SU-DHL-6 (cell line): ENCODE data around the gene POU5F1.

Experiments
- EZH2phosphoT487 ChIP-seq: fragments of 200-600 bp; sonication (generic), shearing (Covaris generic); conservative IDR thresholded peaks from 2 replicates; pipeline ENCODE4 v1.6.1; 2018; ENCODE audit warnings: mild to moderate bottlenecking, antibody characterized with exemption, low read length, moderate library complexity, mixed read lengths
- TF ChIP-seq, protein P1 (sequence below): fragments of 200-600 bp; sonication (generic); IDR thresholded peaks from one replicate; pipeline ENCODE4 v1.5.1; 2017; ENCODE audit warnings: antibody characterized with exemption, mild to moderate bottlenecking, low read length, moderate library complexity; ENCODE audit not compliant: insufficient read depth, poor library complexity, severe bottlenecking

DNA sequence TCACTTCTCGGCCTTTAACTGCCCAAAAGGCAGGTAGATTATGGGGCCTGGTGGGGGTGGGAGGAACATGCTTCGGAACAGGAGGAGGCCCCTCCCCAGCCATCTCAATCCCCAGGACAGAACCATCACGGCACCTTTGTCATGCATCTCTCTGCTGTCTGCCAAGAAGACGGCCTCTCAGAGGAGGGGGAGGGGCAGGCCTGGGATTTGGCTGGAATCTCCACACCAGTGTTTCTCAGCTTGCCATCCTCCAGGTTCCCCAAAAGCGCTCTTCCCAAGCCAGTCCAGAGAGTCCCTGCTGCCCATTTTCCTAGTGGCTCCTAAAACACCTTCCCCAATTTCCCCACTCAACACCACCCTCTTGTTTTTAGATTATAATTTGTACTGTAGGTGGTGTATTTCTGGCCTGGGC lies 2.5 kb upstream of the POU5F1 start:
- TF ChIP-seq, protein P1, sequence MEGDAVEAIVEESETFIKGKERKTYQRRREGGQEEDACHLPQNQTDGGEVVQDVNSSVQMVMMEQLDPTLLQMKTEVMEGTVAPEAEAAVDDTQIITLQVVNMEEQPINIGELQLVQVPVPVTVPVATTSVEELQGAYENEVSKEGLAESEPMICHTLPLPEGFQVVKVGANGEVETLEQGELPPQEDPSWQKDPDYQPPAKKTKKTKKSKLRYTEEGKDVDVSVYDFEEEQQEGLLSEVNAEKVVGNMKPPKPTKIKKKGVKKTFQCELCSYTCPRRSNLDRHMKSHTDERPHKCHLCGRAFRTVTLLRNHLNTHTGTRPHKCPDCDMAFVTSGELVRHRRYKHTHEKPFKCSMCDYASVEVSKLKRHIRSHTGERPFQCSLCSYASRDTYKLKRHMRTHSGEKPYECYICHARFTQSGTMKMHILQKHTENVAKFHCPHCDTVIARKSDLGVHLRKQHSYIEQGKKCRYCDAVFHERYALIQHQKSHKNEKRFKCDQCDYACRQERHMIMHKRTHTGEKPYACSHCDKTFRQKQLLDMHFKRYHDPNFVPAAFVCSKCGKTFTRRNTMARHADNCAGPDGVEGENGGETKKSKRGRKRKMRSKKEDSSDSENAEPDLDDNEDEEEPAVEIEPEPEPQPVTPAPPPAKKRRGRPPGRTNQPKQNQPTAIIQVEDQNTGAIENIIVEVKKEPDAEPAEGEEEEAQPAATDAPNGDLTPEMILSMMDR: no peak
- TF ChIP-seq EZH2phosphoT487: no peak
